Psoas muscle (tissue), 8 donors: ENCODE measurements around the gene C20orf96. TPM values are rescaled to one million over a fixed set of nuclear protein-coding genes. Genes with fewer than 3 reads are reported as not detected.

ENCODE experiments used
- ATAC-seq, 4 donors: fragments of 200-7000 bp; cut with Tn5 transposase; one replicate each; pipeline ENCODE4 v1.9.1; 2020; ENCODE audit warnings: moderate library complexity in 3 of 4, mild to moderate bottlenecking in 2 of 4
- DNase-seq, 2 donors: peaks; one replicate each; pipeline ENCODE4 v3.0.0-alpha.2; 2020
- H3K27ac ChIP-seq: fragments of 200-600 bp; one replicate; pipeline ENCODE4 v1.8.0; 2022
- H3K27me3 ChIP-seq, 3 donors: fragments of 200-600 bp in 1 of 3; one replicate each; pipeline versions ENCODE4 v1.6.1 to v1.8.0; 2013 to 2022; ENCODE audit warnings: low read length in 2 of 3, mild to moderate bottlenecking in 2 of 3, moderate library complexity in 1 of 3; ENCODE audit not compliant: insufficient read depth in 3 of 3
- H3K36me3 ChIP-seq, 2 donors: fragments of 200-600 bp in 1 of 2; one replicate each; pipeline versions ENCODE4 v1.6.1 to v1.8.0; 2013 to 2022; ENCODE audit warnings: low read depth in 1 of 2, mild to moderate bottlenecking in 1 of 2, moderate library complexity in 1 of 2; ENCODE audit not compliant: insufficient read depth in 1 of 2
- H3K4me1 ChIP-seq: fragments of 200-600 bp; one replicate; pipeline ENCODE4 v1.8.0; 2022
- H3K4me3 ChIP-seq: fragments of 200-600 bp; one replicate; pipeline ENCODE4 v1.8.0; 2022; ENCODE audit warnings: mild to moderate bottlenecking
- H3K9me3 ChIP-seq: fragments of 200-600 bp; one replicate; pipeline ENCODE4 v1.8.0; 2022
- WGBS, 3 donors: extraction: QIAGEN DNeasy Blood & Tissue Kit; methylation state at CpG; one replicate each; pipeline versions ENCODE4 v1.1.6 to v1.1.7; 2013; 5-methylcytosine and 5-hydroxymethylcytosine counted together
- intact Hi-C, 2 donors: fragments of 100-400 bp; cut with DNase I; formaldehyde crosslinking; loops; one replicate each; pipeline versions ENCODE4 v1.11.0 to v1.14.2; 2022
- polyA plus RNA-seq, 3 donors: library from polyadenylated mRNA; stranded (reverse); fragments of 200-250 nt; gene quantifications; one replicate each; pipeline ENCODE4 v1.2.3, GENCODE V29; 2013
- total RNA-seq, 4 donors: library from RNA; stranded (reverse); fragmentation: NEBNext Ultra II Directional in 2 of 4; extraction: Animal tissue kit (Norgen Biotek cat#: 25700) in 2 of 4; gene quantifications; one replicate each; pipeline versions ENCODE4 v1.2.1 to v1.2.4, GENCODE V29; 2021 to 2023
- TF ChIP-seq, protein P1 (sequence below): fragments of 200-600 bp; IDR thresholded peaks from one replicate; pipeline ENCODE4 v1.8.0; 2022; ENCODE audit warnings: antibody characterized with exemption
- donor health status: healthy with polysubstance abuse.
- donor health status: DM: no; HTN: no; CAD: no; lungs with moderate emphysema.
- donor health status: Bipolar disorder and iron deficiency.
- donor health status: healthy.
- donor health status: DM: yes; HTN: yes; CAD: no.
- donor health status: DM: no; HTN: no; CAD: no.
- donor health status: DM: no; HTN: no; CAD: no.
- donor health status: DM: yes; HTN: yes; CAD: no.

The C20orf96 gene
- total and polyA plus RNA-seq, 7 donors: 1.0 to 2.1 (median 1.7) TPM

DNA sequence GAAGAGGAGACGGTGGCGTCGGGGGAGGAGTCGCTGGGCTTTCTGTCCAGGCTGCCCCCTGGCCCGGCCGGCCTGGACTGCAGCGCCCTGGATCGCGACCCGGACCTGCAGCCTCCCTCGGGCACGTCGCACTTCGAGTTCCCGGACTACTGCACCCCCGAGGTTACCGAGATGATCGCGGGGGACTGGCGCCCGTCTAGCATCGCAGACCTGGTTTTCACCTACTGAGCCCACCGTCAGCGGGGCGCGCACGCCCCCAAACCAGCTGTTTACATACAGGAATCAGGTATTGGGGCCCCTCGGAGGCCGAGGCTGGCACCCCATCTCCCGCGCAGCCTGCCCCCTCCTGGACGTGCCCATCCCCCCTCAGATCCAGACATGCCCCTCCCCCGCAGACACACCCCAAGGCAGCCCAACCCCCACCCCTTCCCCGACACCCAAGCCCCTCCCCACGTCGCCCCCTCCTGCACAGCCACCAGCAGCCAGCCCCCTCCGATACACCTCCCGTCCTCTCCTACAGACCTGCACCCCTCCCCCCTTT, 36.2 kb upstream of the C20orf96 start:
- ATAC-seq: no peak
- WGBS, 3 donors: 1% methylated on average over 33 to 38 of the region's 38 CpGs

DNA sequence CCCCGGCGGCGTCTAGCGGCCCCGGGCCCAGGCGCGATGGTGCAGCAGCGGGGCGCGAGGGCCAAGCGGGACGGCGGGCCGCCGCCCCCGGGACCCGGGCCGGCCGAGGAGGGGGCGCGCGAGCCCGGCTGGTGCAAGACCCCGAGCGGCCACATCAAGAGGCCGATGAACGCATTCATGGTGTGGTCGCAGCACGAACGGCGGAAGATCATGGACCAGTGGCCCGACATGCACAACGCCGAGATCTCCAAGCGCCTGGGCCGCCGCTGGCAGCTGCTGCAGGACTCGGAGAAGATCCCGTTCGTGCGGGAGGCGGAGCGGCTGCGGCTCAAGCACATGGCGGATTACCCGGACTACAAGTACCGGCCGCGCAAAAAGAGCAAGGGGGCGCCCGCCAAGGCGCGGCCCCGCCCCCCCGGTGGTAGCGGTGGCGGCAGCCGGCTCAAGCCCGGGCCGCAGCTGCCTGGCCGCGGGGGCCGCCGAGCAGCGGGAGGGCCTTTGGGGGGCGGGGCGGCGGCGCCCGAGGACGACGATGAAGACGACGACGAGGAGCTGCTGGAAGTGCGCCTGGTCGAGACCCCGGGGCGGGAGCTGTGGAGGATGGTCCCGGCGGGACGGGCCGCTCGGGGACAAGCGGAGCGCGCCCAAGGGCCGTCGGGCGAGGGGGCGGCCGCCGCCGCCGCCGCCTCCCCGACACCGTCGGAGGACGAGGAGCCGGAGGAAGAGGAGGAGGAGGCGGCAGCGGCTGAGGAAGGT, 35.5 kb upstream of the C20orf96 start:
- TF ChIP-seq, protein P1, sequence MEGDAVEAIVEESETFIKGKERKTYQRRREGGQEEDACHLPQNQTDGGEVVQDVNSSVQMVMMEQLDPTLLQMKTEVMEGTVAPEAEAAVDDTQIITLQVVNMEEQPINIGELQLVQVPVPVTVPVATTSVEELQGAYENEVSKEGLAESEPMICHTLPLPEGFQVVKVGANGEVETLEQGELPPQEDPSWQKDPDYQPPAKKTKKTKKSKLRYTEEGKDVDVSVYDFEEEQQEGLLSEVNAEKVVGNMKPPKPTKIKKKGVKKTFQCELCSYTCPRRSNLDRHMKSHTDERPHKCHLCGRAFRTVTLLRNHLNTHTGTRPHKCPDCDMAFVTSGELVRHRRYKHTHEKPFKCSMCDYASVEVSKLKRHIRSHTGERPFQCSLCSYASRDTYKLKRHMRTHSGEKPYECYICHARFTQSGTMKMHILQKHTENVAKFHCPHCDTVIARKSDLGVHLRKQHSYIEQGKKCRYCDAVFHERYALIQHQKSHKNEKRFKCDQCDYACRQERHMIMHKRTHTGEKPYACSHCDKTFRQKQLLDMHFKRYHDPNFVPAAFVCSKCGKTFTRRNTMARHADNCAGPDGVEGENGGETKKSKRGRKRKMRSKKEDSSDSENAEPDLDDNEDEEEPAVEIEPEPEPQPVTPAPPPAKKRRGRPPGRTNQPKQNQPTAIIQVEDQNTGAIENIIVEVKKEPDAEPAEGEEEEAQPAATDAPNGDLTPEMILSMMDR: no peak
- intact Hi-C loops: no loop called here
- DNase-seq: peak; percentile 65 to 78
- 0 to 1% (median 0%) methylated on average over 42 to 103 of the region's 103 CpGs for WGBS, 3 donors
- no peaks in the 10 kb centered on the region for H3K36me3 ChIP-seq
- H3K27ac ChIP-seq: peak overlapping the region; percentile 79
- H3K9me3 ChIP-seq: no peaks in the 10 kb centered on the region
- no peak for ATAC-seq
- peaks cover 5% of the 10 kb centered on the region for H3K4me1 ChIP-seq
- H3K4me3 ChIP-seq: peak overlapping the region; percentile 70
- no peaks in the 10 kb centered on the region for H3K27me3 ChIP-seq

More for the DNA sequence above, 36.2 kb upstream of the C20orf96 start:
- Histone ChIP-seq H3K4me3 (peak overlapping the region; percentile 70), H3K4me1 (peaks cover 5% of the 10 kb centered on the region), H3K36me3 (no peaks in the 10 kb centered on the region), H3K27me3 (no peaks in the 10 kb centered on the region), H3K9me3 (no peaks in the 10 kb centered on the region), H3K27ac (no peak overlapping the region)
- peak; percentile 39 to 69 for DNase-seq
- intact Hi-C loops: no loop called here
- TF ChIP-seq, protein P1: no peak

DNA sequence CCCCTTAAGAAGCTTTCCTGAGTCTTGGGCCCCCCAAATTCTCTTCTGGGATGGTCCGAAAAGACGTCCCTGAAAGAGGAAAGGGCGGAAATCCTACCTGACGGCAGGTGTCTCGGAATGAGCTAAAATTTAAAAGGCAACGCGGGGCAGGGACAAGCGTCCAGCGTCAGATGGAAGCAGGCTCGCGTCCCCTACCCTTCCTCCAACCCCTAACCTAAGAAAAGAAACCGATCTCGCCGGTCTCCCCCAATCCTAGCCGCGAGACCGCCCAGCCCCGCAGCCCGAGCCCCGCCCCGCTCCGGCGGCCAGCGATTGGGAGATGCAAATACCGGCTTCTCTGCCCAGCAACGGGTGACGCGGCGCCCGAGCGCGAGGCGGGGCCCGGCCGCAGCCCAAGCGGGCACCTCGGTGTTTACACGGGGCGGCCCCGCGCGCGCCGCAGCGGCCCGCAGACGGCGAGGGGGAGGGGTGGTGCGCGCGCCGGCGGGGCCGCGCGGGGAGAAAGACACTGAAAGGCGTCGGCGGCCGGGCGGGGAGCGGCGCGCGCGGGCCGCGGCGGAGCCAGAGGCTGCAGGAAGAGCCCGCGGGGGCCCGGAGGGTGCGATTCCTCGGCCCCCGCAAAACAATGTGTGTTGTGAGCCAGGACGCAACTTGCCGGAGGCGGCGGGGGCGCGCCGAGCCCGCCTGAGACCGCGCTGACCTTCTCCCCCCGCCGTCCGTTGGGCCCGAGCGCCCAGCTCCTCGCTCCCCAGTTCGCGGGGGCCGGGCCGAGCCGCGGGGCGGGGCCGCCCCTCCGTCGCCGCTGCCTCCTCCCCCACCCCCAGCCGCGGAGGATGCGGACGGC, 34.7 kb upstream of the C20orf96 start, which contains the start of gene SOX12:
Gene SOX12, plus strand, starts transcription at position 508 of the 844 bp plus-strand sequence. CDS start 373 bp downstream, outside the sequence.
- Histone ChIP-seq H3K27ac (peak within 1 kb of the TSS; percentile 79), H3K36me3 (peaks cover 0 to 5% of the 10 kb centered on the region in 2 donors), H3K27me3 (no peaks in the 10 kb centered on the region), H3K4me1 (peaks cover 5% of the 10 kb centered on the region), H3K4me3 (peak within 1 kb of the TSS; percentile 70), H3K9me3 (no peaks in the 10 kb centered on the region)
- intact Hi-C loops: no loop called here
- DNase-seq (peak; percentile 97), ATAC-seq (peak; percentile 86 to 92 (median 88))
- TF ChIP-seq, protein P1: no peak
- WGBS, 3 donors: 0 to 1% (median 0%) methylated on average over 51 to 106 of the region's 106 CpGs

DNA sequence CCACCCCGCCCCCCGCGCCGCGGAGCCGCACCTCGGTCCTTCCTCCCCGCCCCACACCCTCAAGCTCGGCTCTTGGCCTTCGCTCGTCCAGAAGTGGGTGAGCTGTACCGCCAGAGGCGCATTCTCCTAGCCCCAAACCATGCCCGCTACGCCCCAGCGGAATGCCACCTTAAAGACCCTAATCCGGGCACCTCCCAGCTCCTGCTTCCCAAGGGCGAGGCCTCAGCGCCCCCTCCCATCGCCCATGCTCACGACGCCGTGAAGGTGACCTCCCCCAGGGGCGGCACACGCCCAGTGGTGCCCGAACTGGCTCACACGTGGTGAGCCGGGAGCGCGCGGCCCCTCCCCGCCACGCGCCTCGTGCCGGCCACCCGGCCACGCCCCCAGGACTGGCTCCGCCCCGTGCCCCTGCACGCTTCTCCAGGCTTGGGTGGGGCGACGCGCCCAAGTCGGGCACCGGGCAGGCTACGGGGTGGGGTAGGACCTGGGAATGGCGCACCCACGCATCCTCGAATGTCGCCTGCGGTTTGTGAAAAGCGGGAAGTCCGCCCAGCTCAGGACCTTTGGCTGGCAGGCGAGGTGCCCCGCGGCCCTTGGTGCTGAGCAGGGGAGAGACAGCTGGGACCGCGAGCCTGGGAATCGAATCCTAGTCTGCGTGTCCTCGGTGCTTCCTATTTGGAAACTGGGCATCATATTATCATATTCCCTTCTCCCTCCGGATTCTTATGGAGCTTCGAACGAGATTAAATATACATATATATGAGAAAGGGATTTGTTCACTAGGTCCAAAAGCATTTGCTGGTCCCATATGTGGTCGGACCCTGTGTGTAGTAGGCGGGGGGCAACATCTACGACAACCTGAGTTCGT, 33.9 kb upstream of the C20orf96 start:
- H3K27ac ChIP-seq: peak overlapping the region; percentile 79
- peak; percentile 88 to 94 (median 90) for ATAC-seq
- no peaks in the 10 kb centered on the region for H3K27me3 ChIP-seq
- H3K4me1 ChIP-seq: peaks cover 5% of the 10 kb centered on the region
- H3K4me3 ChIP-seq: peak overlapping the region; percentile 70
- TF ChIP-seq, protein P1: peak; percentile 27
- WGBS, 3 donors: 0 to 1% (median 0%) methylated on average over 64 to 69 of the region's 69 CpGs
- intact Hi-C loops: loop anchor here in 1 of 2 donors (1.0 kb wide), 1 partner anchor 27 kb away; the partner anchor contains the start of gene ZCCHC3
- H3K36me3 ChIP-seq: peaks cover 0 to 9% of the 10 kb centered on the region in 2 donors
- no peaks in the 10 kb centered on the region for H3K9me3 ChIP-seq
- DNase-seq: peak; percentile 93 to 94
